Fibroblast of skin of abdomen (primary cell): ENCODE measurements around the gene GAS2L3.

Source experiments
- DNase-seq: peaks from one replicate; pipeline ENCODE4 v3.0.0-alpha.2; 2013

Gene GAS2L3

DNA sequence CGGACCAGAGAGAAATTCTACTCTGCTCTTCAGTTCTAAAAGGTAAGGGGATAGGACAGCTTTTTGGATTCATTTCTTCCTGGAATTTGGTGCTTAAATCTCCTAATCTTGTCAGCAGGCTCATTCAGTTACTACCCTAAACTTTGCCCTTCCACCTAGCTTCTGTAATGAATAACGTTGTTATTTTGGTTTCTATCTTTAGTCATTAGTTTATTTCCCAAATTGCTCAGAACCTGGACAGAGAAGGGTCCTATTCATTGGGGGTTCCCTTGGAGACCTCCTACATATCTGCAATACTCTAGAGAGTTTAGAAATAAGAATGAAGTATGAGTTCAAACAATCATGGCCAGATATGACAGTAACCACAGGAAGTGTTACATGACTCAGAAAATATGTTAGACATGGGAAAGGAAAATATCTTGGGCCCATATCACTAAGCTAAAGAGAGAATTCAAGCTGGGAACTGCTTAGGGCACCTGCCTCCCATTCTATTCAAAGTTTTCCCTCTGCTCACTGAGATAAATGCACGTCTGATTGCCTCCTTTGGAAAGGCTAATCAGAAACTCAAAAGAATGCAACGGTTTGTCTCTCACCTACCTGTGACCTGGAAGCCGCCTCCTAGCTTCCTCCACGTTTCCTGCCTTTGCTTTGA is 87.9 kb downstream of the GAS2L3 start:
- DNase-seq: no peak

DNA sequence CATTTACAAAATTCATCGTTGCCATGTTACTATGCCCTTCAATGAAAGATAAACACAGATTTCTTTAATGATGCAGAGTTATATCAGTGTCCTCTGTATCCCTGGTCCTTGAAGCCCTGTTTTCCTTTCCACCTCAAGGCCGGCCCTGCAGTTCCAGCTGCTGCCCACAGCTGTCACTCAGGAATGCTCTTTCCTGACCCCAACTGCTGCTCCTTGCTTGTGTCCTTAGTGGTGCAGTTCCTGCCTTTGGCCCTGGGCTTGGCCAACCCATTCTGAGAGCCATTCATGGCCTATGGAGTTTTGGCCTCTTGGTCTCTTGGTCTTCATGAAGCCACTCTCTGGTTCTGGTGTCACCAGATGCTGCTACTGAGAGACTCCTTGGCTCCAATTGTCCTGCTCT is 93.1 kb downstream of the GAS2L3 start:
- no peak for DNase-seq

DNA sequence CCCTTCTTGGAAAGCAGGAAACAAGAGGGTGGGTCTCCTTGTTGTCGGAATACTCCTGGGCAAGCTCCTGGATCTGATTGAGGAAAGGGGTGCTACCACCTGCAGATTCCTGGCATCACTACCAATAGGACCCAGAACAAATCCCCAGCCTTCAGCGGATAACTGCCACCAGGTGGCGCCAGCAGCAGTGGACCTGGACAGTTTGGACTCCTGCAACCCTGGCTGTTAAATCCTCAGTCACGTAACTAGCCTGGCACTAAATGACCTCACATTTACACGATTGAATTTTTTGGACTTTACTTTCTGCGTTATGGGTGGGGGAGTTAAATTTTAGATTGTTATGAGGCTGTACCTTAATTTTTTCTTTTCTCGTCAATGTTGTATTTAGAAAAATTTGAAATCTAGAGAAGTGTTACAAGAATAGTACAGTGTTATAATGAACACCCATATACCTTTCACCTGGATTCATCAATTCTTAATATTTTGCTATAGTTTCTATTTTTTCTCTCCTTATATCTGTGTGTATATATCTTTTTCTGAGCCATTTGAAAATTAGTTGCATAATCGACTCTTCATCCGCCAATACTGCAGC is 95.6 kb downstream of the GAS2L3 start:
- DNase-seq: peak; percentile 37

DNA sequence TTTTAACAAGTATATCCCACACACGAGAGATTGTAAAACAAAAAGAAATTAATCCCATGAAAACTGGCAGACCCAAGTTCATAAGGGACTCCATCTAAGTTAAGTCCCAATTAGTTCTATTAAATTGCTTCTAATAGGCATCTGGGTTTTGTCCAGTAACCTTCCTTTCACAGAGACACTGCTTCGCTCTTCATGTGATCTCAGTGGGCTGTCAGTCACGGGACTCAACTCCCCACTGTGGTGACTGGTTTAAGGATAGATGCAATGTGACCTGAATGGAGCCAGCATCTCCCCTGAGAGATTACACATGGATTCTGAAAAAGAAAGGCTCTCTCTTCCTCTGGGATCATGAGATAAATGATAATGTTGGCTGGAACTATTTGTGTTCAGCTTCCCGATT is 96.4 kb downstream of the GAS2L3 start:
- DNase-seq: no peak

DNA sequence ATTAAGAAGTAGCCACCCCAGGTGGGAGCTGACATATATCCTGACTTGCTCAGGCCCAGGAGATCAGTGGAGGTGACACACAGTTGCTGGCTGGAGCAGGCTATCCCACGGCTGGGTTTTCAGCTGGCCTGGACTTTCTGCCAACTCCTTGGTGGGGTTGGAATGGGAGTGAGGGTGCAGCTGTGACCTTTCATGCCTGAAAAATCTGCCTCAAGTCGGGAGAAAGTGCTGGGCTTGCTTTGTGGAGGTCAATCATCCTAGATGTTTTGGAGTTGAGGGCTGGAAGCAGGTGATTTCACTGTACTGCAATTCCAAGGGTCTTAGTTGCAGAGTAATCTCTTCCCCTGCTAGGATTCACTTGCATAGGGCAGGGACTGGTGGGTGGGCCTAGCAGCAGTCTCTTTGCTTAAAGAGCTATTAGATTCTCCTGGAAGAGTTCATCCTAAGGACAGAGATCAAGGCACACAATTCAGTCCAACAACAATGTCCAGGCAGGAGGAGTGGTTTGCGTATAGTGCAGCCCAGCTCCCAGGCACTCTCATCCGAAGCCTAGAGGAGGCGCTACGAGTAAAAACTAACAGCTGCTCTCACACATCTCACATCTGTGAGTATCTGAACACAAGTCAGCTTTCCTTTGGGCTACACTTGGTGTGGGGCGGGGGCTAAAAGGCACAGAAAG is 98.1 kb downstream of the GAS2L3 start:
- no peak for DNase-seq

DNA sequence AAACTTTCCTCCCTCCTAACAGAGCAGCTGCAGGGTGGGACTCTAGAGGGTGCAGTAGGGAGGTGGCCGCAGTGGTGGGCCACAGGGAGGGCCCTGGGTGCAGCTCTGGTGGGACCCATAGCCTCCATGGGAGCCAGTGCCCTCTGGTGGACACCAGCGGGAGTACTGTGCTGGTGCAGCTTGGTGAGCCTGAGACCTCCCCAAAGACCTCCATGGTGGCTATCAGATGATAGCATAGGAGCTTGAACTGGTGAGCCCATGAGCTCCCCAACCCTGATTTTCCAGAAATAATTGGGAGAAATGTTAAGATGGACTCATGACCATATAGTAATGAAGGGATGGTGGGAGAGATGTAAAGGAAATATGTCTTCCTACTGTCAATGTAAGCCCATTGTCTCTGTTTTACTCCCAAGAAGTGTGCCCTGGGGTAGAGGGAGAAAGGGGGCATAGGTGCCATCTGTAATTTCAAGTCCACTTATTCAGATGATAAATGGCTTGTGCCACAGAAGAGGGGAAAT is 98.7 kb downstream of the GAS2L3 start:
- no peak for DNase-seq

DNA sequence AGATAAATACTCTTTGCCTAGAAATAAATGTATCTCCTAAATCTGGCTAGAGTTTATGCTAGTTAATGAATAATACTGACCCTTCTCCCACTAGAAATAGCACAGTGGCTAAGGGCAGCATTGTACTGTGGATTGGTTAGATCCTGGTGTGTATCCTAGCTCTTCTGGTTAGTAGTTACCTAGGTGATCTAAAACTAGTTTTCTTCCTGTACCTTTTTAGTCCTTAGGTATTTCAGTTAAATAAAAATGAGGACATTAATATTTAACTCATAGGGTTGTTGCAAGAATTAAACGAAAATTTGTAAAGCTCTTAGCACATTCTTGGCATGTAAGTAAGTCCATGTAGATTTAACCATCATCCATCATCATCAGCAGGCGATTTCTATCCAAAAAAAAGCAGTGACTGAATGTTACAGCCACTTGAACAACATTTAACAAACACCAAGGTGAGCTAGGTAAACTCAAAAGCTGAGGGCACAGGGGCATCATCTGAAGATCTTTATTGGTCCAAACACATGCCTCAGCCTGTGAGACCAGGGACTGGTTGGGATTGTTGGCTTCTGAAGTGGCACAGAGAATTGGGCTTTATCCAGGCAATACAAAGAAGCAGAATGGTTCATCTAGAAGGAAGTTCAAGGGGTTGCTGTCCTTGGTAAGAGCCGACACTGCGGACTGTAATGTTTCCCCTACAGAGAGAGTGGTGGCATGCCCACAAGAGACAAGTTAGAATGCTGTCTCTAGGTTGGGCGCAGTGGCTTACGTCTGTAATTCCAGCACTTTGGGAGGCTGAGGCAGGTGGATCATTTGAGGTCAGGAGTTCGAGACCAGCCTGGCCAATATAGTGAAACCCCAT is 100.8 kb downstream of the GAS2L3 start:
- no peak for DNase-seq
